HUES6 (cell line): ENCODE measurements around the gene KIF1A.
A peak's percentile ranks its signal among the peaks of the same experiment; 100 is the strongest.

Experiments
- H3K27ac ChIP-seq: 2 replicates; pipeline ENCODE4 v1.7.0; 2013; ENCODE audit warnings: low read depth, mild to moderate bottlenecking, low read length, inconsistent platforms
- H3K27me3 ChIP-seq: 2 replicates; pipeline ENCODE4 v1.6.1; 2013; ENCODE audit warnings: low read length; ENCODE audit not compliant: control insufficient read depth, insufficient read depth
- H3K36me3 ChIP-seq: 2 replicates; pipeline ENCODE4 v1.6.1; 2013; ENCODE audit warnings: low read length; ENCODE audit not compliant: control insufficient read depth, insufficient read depth
- H3K4me1 ChIP-seq: 2 replicates; pipeline ENCODE4 v1.6.1; 2013; ENCODE audit warnings: low read length; ENCODE audit not compliant: control insufficient read depth, insufficient read depth
- H3K4me3 ChIP-seq: 2 replicates; pipeline ENCODE4 v1.5.1; 2013; ENCODE audit warnings: low read depth, low read length
- H3K9ac ChIP-seq: one replicate; pipeline ENCODE4 v1.6.1; 2013; ENCODE audit warnings: mild to moderate bottlenecking, low read length
- H3K9me3 ChIP-seq: 2 replicates; pipeline ENCODE4 v1.6.1; 2013; ENCODE audit warnings: low read depth, low read length; ENCODE audit not compliant: control insufficient read depth, insufficient read depth

Gene KIF1A

DNA sequence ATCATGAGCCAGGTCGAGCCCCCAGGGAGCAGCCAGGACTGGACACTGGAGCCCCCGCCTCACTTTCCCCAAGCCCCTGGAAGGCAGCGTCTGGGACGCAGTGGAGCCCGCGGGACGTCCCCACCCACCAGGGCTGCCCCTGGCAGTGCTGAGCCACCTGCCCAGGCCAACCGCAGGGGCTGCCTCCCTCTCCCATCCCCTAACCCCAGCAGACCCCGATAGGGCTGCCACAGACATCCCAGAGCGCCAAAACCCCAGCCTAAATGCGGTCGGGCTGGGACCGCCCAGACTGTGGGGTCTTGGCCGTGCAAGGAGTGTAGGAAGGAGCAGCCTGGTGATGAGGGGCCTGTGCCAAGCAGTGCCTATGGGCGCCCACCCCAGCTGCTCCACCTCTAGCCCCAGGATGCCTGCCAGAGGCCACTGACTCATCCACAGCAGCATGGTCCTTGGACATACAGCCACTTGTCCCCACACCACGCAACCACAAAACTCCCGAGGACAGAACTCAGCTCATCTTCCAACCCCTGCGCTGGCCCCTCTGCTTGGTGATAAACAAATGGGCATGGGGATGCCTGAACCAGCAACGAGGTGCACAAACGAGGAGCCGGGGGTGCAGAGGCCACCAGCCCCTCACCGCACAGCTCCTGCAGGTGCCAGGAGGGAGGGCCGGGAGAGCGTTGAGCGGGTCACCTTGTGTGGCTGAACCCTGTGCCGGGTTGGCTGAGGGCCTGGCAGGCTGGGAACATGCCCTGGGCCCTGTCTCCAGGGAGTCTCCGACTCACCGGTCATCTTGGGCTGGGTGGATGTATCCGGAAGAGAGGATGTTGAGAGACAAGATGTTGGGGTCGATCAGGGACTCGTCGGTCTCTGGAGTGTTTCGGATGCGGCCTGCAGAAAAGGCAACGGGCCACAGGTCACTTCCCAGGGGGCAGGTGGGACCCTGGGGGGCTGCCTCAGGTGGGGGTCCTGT lies 83.5 kb downstream of the KIF1A start:
- H3K27me3 ChIP-seq: no peaks in the 10 kb centered on the region
- no peaks in the 10 kb centered on the region for H3K9me3 ChIP-seq
- peaks cover 83% of the 10 kb centered on the region for H3K36me3 ChIP-seq
- no peak overlapping the region for H3K9ac ChIP-seq
- H3K4me1 ChIP-seq: no peaks in the 10 kb centered on the region
- H3K4me3 ChIP-seq: no peak overlapping the region
- no peak overlapping the region for H3K27ac ChIP-seq

GRCh38 chr2:240735476-240735875 lies 84.5 kb downstream of the KIF1A start:
- Histone ChIP-seq H3K9me3 (no peaks in the 10 kb centered on the region), H3K4me1 (peaks cover 2% of the 10 kb centered on the region; the same call in 1 of the 2 replicates), H3K9ac (no peak overlapping the region), H3K4me3 (no peak overlapping the region), H3K36me3 (peaks cover 76% of the 10 kb centered on the region), H3K27me3 (no peaks in the 10 kb centered on the region), H3K27ac (no peak overlapping the region)

- H3K9ac ChIP-seq: no peak overlapping the region
- no peaks in the 10 kb centered on the region for H3K9me3 ChIP-seq
- H3K27ac ChIP-seq: no peak overlapping the region
- no peaks in the 10 kb centered on the region for H3K27me3 ChIP-seq
- H3K4me1 ChIP-seq: peaks cover 2% of the 10 kb centered on the region; the same call in 1 of the 2 replicates
- peaks cover 76% of the 10 kb centered on the region for H3K36me3 ChIP-seq
- no peak overlapping the region for H3K4me3 ChIP-seq
These were observed 85.3 kb downstream of the KIF1A start for GRCh38 chr2:240734756-240735155.

GRCh38 chr2:240733803-240734495 lies 86.1 kb downstream of the KIF1A start:
- H3K36me3 ChIP-seq: peaks cover 71% of the 10 kb centered on the region

DNA sequence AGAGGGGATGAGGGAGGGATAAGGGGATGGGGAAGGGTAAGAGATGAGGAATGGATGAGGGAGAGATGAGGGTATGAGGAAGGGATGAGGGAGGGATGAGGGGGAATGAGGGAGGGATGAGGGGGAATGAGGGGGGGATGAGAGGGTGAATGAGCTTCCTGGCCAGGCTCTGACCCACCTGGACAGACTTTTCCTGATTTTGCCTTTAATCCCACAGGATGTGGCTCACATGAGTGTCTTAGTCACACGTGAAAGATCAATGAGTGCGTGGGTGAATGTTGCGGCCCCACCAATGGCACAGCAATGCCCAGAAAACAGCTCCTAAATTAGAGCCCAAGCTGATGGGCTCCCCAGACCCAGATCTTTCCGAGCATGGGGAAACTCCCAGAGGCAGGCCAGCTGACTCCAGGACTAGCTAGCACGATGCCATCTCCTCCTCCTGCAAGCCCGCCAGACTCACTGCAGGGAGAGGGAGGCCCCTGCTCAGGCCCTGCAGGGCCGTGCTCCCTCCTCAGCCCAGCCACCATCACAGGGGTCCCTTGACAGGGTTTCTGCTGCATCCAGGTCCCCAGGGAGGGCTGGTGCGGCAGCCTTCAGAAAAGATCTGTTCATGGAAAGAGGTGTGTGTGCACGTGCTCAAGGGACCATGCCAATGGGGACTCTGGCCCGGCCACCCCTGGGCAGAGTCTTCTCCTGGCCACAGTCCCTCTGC lies 87.0 kb downstream of the KIF1A start:
- Histone ChIP-seq H3K9me3 (no peaks in the 10 kb centered on the region), H3K36me3 (peaks cover 70% of the 10 kb centered on the region), H3K9ac (no peak overlapping the region), H3K27ac (no peak overlapping the region), H3K27me3 (no peaks in the 10 kb centered on the region), H3K4me1 (peaks cover 2% of the 10 kb centered on the region; the same call in 1 of the 2 replicates), H3K4me3 (no peak overlapping the region)

More at GRCh38 chr2:240733803-240734495, 86.1 kb downstream of the KIF1A start:
- Histone ChIP-seq H3K27ac (no peak overlapping the region), H3K9ac (no peak overlapping the region), H3K9me3 (no peaks in the 10 kb centered on the region), H3K27me3 (no peaks in the 10 kb centered on the region), H3K4me1 (peaks cover 2% of the 10 kb centered on the region; the same call in 1 of the 2 replicates), H3K4me3 (no peak overlapping the region)

DNA sequence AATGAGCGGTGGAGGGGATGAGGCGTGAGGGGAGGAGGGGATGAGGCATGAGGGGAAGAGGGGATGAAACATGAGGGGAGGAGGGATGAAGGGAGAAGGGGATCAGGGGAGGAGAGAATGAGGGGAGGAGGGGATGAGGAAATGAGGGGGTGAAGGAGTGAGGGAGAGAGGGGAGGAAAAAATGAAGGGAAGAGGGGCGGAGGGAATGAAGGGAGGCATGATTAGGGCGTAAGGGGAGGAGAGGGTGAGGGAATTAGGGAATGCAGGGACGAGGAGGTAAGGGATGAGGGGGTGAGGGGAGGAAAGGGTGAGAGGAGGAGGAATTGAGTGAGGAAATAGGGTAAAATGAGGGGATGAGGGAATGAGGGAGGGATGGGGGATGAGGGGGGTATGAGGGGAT lies 87.8 kb downstream of the KIF1A start:
- Histone ChIP-seq H3K9ac (no peak overlapping the region), H3K27ac (no peak overlapping the region), H3K4me1 (peaks cover 2% of the 10 kb centered on the region; the same call in 1 of the 2 replicates), H3K27me3 (no peaks in the 10 kb centered on the region), H3K9me3 (no peaks in the 10 kb centered on the region), H3K36me3 (peaks cover 68% of the 10 kb centered on the region), H3K4me3 (no peak overlapping the region)

- H3K9ac ChIP-seq: peak overlapping the region; percentile 15
- H3K27me3 ChIP-seq: no peaks in the 10 kb centered on the region
- no peak overlapping the region for H3K27ac ChIP-seq
- H3K4me1 ChIP-seq: peaks cover 2% of the 10 kb centered on the region; the same call in 1 of the 2 replicates
- no peaks in the 10 kb centered on the region for H3K9me3 ChIP-seq
- H3K36me3 ChIP-seq: peaks cover 67% of the 10 kb centered on the region
- H3K4me3 ChIP-seq: no peak overlapping the region
These were observed 88.9 kb downstream of the KIF1A start for GRCh38 chr2:240731178-240731545.

DNA sequence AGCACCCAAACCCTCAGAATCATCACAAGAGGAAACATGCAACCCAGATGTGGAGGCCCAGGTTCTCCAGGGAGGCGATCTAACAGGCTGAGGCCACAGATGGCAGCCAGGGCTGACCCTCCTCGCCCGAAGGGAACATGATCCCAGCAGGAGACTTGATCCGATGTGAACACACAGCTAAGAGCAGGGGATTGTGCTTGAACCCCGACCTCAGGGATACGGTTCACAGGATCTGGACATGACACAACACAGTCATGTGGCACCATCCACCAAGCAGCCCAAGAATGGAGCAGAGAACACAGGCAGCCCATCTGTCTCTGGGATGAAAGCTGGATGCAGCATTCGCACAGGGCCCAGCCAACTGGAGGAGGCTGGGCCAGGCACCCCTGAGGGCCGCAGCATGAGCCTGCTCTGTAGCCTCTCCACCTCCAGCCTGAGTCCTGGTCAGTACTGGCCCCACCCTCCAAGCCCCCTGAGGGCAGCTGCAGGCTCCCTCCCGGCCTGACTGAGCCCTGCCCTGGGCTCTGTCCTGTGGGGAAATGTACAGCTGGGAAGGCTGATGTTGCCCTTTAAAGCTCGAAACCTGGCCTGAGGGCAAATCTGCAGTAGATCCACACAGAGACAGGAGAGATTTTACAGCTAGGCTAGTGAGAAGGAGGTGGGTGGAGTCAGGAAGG lies 89.4 kb downstream of the KIF1A start:
- peaks cover 2% of the 10 kb centered on the region; the same call in 1 of the 2 replicates for H3K4me1 ChIP-seq
- no peaks in the 10 kb centered on the region for H3K27me3 ChIP-seq
- no peak overlapping the region for H3K4me3 ChIP-seq
- H3K27ac ChIP-seq: no peak overlapping the region
- no peak overlapping the region for H3K9ac ChIP-seq
- peaks cover 68% of the 10 kb centered on the region for H3K36me3 ChIP-seq
- no peaks in the 10 kb centered on the region for H3K9me3 ChIP-seq

DNA sequence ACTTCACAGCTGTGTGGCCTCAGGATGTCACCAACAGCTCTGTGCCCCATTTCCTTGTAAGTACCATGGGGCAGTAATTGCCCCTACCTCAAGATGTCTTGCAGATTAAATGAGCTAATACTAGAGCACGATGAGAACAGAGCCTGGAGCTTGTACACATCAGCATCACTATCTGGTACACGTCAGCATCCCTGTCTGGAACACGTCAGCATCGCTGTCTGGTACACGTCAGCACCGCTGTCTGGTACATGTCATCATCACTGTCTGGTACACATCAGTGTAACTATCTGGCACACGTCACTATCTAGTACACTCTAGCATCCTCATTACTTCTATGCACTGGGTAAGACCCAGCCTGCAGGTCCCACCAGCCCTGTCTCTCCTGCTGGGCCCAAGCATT lies 91.2 kb downstream of the KIF1A start:
- peaks cover 69% of the 10 kb centered on the region for H3K36me3 ChIP-seq
- no peak overlapping the region for H3K27ac ChIP-seq
- peaks cover 2% of the 10 kb centered on the region; the same call in 1 of the 2 replicates for H3K4me1 ChIP-seq
- H3K9me3 ChIP-seq: no peaks in the 10 kb centered on the region
- H3K27me3 ChIP-seq: no peaks in the 10 kb centered on the region
- H3K4me3 ChIP-seq: no peak overlapping the region
- H3K9ac ChIP-seq: no peak overlapping the region

- Histone ChIP-seq H3K9me3 (no peaks in the 10 kb centered on the region), H3K9ac (no peak overlapping the region), H3K4me3 (no peak overlapping the region), H3K27me3 (no peaks in the 10 kb centered on the region), H3K36me3 (peaks cover 69% of the 10 kb centered on the region), H3K4me1 (peaks cover 2% of the 10 kb centered on the region; the same call in 1 of the 2 replicates), H3K27ac (no peak overlapping the region)
These were observed 91.7 kb downstream of the KIF1A start for GRCh38 chr2:240728361-240728760.
